D721Med (cell line): ENCODE measurements around the gene LAMA3.

Source experiments
- DNase-seq: peaks from one replicate; pipeline ENCODE4 v3.0.0; 2011; ENCODE audit warnings: low spot score; ENCODE audit not compliant: insufficient read length
- FAIRE-seq: peaks from 2 replicates; lab custom pipeline; 2011; peaks lifted over from hg19 to GRCh38; lab: Jason Lieb, UNC
- CTCF ChIP-seq: IDR thresholded peaks from 2 replicates; pipeline ENCODE4 v1.5.1; 2012; ENCODE audit warnings: mild to moderate bottlenecking, control low read depth; ENCODE audit not compliant: insufficient read depth; ENCODE audit errors: missing control alignments

The LAMA3 gene

GRCh38 chr18:23936381-23936958 lies 247.2 kb downstream of the LAMA3 start:
- peak; percentile 74 for FAIRE-seq
- no peak for TF ChIP-seq CTCF
- no peak for DNase-seq

- DNase-seq (no peak), FAIRE-seq (no peak)
- TF ChIP-seq CTCF: no peak
These were observed 248.9 kb downstream of the LAMA3 start for GRCh38 chr18:23938043-23938756.

DNA sequence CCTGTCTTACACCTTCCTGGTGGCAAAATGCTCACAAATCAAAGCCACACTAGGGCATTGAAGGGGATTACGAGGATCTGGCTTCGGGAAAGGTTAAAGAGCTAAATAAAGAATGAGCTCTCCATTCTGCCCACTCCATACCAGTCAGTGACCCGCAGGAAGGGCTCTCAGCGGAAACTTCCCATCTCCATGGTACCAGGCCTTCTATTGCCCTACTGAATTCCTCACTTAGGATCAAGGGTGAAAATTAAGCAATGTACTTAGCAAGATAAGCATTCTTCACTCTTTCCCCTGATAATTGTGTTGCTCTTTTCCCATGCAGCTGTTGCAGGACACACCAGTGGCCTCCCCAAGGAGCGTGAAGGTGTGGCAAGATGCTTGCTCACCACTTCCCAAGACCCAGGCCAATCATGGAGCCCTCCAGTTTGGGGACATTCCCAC lies 249.7 kb downstream of the LAMA3 start:
- TF ChIP-seq CTCF: no peak
- no peak for FAIRE-seq
- no peak for DNase-seq

- DNase-seq: no peak
- no peak for TF ChIP-seq CTCF
- FAIRE-seq: peak; percentile 63
These were observed 250.1 kb downstream of the LAMA3 start for GRCh38 chr18:23939366-23939765.

- no peak for DNase-seq
- TF ChIP-seq CTCF: no peak
- no peak for FAIRE-seq
These were observed 250.6 kb downstream of the LAMA3 start for GRCh38 chr18:23939896-23940295.

DNA sequence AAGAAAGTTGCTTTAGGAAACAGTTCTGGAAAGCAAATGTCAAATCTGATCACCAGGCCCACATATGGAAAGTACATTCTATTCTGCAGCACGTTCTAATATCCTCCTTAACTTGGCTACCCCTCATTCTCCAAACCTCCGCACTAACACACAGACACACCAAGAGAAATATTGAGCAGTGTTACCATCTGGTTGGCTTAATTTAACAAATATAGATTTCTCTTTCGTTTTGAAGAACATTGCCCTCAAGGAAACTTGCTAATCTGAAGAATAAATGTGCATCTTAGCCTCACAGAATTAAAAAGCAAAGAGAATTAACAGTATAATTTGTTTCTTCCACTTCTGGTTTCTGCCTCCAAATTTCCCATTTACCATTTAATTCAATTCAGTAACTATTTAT lies 252.5 kb downstream of the LAMA3 start:
- TF ChIP-seq CTCF: no peak
- FAIRE-seq (no peak), DNase-seq (no peak)

- no peak for TF ChIP-seq CTCF
- no peak for DNase-seq
These were observed 253.9 kb downstream of the LAMA3 start for GRCh38 chr18:23943104-23943503.

More at GRCh38 chr18:23943104-23943503, 253.9 kb downstream of the LAMA3 start:
- no peak for FAIRE-seq
